Osteocyte (in vitro differentiated cells): Measurements from ENCODE around the gene TIMM13. TPM values are rescaled to one million over a fixed set of nuclear protein-coding genes. Genes with fewer than 3 reads are reported as not detected.

ENCODE experiments used
- DNase-seq: peaks from one replicate; pipeline ENCODE4 v3.0.0; 2021; ENCODE audit warnings: mixed read lengths; ENCODE audit not compliant: unreplicated experiment; ENCODE audit errors: extremely low spot score
- H3K27ac Mint-ChIP-seq: one replicate; pipeline ENCODE4 v1.8.0; 2021; ENCODE audit warnings: mild to moderate bottlenecking, mixed read lengths; ENCODE audit not compliant: unreplicated experiment
- H3K27me3 Mint-ChIP-seq: one replicate; pipeline ENCODE4 v1.8.0; 2021; ENCODE audit warnings: mixed read lengths; ENCODE audit not compliant: unreplicated experiment
- H3K36me3 Mint-ChIP-seq: one replicate; pipeline ENCODE4 v1.8.0; 2021; ENCODE audit warnings: mixed read lengths; ENCODE audit not compliant: unreplicated experiment
- H3K4me1 Mint-ChIP-seq: one replicate; pipeline ENCODE4 v1.8.0; 2021; ENCODE audit warnings: mixed read lengths; ENCODE audit not compliant: unreplicated experiment
- H3K4me3 Mint-ChIP-seq: one replicate; pipeline ENCODE4 v1.8.0; 2021; ENCODE audit warnings: mild to moderate bottlenecking, moderate library complexity, mixed read lengths; ENCODE audit not compliant: unreplicated experiment
- H3K9me3 Mint-ChIP-seq: one replicate; pipeline ENCODE4 v1.8.0; 2021; ENCODE audit warnings: mixed read lengths; ENCODE audit not compliant: unreplicated experiment
- total RNA-seq: library from RNA; stranded (reverse); gene quantifications from 2 replicates; pipeline ENCODE4 v1.2.1, GENCODE V29; 2021
- TF ChIP-seq, protein P1 (sequence below): fragments of 200-600 bp; sonication (generic); IDR thresholded peaks from 2 replicates; pipeline ENCODE4 v1.5.0; 2021; ENCODE audit warnings: antibody characterized with exemption, mild to moderate bottlenecking, moderate library complexity

TIMM13 gene
- total RNA-seq, 1 donor from 2014 or later: 108 TPM

- DNase-seq: no peak
- Mint-ChIP-seq H3K36me3 (peaks cover 4% of the 10 kb centered on the region), H3K4me1 (no peaks in the 10 kb centered on the region), H3K27me3 (no peaks in the 10 kb centered on the region), H3K4me3 (no peak overlapping the region), H3K27ac (no peak overlapping the region), H3K9me3 (no peaks in the 10 kb centered on the region)
- TF ChIP-seq, protein P1, sequence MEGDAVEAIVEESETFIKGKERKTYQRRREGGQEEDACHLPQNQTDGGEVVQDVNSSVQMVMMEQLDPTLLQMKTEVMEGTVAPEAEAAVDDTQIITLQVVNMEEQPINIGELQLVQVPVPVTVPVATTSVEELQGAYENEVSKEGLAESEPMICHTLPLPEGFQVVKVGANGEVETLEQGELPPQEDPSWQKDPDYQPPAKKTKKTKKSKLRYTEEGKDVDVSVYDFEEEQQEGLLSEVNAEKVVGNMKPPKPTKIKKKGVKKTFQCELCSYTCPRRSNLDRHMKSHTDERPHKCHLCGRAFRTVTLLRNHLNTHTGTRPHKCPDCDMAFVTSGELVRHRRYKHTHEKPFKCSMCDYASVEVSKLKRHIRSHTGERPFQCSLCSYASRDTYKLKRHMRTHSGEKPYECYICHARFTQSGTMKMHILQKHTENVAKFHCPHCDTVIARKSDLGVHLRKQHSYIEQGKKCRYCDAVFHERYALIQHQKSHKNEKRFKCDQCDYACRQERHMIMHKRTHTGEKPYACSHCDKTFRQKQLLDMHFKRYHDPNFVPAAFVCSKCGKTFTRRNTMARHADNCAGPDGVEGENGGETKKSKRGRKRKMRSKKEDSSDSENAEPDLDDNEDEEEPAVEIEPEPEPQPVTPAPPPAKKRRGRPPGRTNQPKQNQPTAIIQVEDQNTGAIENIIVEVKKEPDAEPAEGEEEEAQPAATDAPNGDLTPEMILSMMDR: no peak
Measured at GRCh38 chr19:2415973-2416319, 11.4 kb downstream of the TIMM13 start.

- TF ChIP-seq, protein P1: no peak
- Mint-ChIP-seq H3K9me3 (no peaks in the 10 kb centered on the region), H3K36me3 (peaks cover 4% of the 10 kb centered on the region), H3K27me3 (no peaks in the 10 kb centered on the region), H3K4me1 (no peaks in the 10 kb centered on the region), H3K27ac (no peak overlapping the region), H3K4me3 (no peak overlapping the region)
- DNase-seq: no peak
Measured at GRCh38 chr19:2415281-2415972, 12.0 kb downstream of the TIMM13 start.

DNA sequence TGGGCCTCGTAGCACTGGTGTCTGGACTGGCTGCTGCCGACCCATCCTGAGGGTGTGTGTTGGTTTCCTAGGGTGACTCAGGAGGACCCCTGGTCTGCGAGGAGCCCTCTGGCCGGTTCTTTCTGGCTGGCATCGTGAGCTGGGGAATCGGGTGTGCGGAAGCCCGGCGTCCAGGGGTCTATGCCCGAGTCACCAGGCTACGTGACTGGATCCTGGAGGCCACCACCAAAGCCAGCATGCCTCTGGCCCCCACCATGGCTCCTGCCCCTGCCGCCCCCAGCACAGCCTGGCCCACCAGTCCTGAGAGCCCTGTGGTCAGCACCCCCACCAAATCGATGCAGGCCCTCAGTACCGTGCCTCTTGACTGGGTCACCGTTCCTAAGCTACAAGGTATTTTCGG is 13.8 kb downstream of the TIMM13 start:
- Mint-ChIP-seq H3K27ac (no peak overlapping the region), H3K4me3 (no peak overlapping the region), H3K36me3 (peaks cover 4% of the 10 kb centered on the region), H3K27me3 (no peaks in the 10 kb centered on the region), H3K4me1 (no peaks in the 10 kb centered on the region), H3K9me3 (no peaks in the 10 kb centered on the region)
- DNase-seq: no peak
- TF ChIP-seq, protein P1: no peak

- Mint-ChIP-seq H3K4me3 (no peak overlapping the region), H3K36me3 (peaks cover 4% of the 10 kb centered on the region), H3K4me1 (no peaks in the 10 kb centered on the region), H3K27me3 (no peaks in the 10 kb centered on the region), H3K27ac (no peak overlapping the region), H3K9me3 (no peaks in the 10 kb centered on the region)
- no peak for DNase-seq
- TF ChIP-seq, protein P1: no peak
Measured at GRCh38 chr19:2413159-2413558, 14.2 kb downstream of the TIMM13 start.

DNA sequence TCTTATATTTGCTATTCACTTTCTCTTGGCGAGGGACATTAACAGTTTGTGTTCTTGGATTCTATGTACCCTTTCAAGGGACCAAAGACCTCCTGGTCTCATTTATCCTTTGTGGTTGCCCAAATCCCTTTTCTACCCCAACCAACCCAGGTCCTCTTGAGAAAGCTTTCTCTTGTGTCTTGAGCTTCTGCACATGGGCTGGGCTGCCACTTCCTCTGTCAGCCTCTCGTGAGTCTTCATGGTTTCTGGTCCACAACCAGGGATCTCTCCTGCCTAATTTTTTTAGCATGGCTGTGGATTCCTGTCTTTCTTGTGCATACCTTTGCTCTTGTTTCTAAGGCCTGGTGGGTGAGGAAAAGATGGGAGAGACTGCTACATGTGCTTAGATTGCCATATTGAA is 14.9 kb downstream of the TIMM13 start:
- no peaks in the 10 kb centered on the region for H3K9me3 Mint-ChIP-seq
- no peak overlapping the region for H3K27ac Mint-ChIP-seq
- H3K4me1 Mint-ChIP-seq: no peaks in the 10 kb centered on the region
- no peaks in the 10 kb centered on the region for H3K27me3 Mint-ChIP-seq
- DNase-seq: no peak
- H3K36me3 Mint-ChIP-seq: no peaks in the 10 kb centered on the region
- TF ChIP-seq, protein P1: no peak
- no peak overlapping the region for H3K4me3 Mint-ChIP-seq
